CD4-positive, alpha-beta T cell treated with Interleukin-15 for 4 hours (primary cell): Measurements from ENCODE around the gene MINAR2.

Source experiments
- DNase-seq: peaks from one replicate; pipeline ENCODE4 v3.0.0-alpha.2; 2020; ENCODE audit warnings: low spot score

The MINAR2 gene, protein sequence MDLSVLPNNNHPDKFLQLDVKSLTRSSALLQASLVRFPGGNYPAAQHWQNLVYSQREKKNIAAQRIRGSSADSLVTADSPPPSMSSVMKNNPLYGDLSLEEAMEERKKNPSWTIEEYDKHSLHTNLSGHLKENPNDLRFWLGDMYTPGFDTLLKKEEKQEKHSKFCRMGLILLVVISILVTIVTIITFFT

DNA sequence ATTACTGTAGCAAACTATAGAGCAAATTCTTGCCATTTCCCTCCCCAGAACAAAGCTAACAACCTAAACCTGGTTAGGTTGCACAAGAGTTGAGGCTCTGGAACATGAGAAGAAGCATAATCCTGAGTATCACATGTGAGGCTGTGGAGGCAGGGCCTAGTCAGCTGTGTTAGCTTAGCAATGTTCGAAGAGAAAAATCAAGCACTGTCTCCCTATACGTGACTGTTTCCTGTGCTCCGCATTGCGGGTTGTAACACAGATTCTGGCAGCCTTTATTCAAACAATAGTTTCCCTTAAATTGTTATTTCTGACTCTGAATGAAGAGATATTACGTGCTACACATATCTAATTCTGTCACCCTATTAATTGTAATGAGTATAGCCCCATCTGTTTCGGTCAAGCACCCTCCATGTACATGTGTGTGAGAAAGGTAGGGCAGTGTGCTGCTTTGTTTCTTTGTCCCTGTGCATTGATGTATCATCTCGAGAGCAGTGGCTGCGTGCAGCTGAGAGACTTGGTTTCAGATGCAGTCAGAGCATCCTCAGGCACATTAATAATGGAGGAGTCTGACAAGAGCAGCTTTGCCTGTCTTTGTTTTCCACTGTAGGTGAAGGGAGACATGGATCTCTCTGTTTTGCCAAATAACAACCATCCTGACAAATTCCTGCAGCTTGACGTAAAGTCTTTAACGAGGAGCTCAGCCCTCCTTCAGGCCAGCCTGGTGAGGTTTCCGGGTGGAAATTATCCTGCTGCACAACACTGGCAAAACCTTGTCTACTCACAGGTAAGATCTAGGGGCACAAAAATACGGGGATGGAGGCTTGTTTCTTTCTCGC is at the start of gene MINAR2:
MINAR2 (plus strand) TSS at position 523 of the 836 bp plus-strand sequence; CDS start at position 620, 97 bp downstream.
- no peak for DNase-seq

DNA sequence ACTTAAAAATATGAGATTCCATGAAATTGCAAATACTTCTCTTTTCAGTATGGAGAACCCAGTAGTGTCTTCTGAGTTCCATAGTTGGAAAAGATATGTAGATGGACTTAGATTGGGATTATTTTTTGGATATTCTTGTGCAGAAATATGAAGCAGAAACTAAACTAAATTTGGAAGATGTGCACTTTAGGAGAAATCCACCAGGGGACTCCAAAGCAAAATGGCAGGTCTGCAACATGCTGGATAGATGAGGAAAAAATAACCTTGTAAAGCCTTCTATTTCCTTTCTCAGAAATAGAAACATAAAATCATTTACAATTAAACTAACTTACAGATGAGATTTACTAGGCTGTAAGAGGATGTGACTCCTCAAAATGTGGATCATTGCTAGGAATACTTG is 49.2 kb upstream of the MINAR2 start:
- DNase-seq, result no peak

DNA sequence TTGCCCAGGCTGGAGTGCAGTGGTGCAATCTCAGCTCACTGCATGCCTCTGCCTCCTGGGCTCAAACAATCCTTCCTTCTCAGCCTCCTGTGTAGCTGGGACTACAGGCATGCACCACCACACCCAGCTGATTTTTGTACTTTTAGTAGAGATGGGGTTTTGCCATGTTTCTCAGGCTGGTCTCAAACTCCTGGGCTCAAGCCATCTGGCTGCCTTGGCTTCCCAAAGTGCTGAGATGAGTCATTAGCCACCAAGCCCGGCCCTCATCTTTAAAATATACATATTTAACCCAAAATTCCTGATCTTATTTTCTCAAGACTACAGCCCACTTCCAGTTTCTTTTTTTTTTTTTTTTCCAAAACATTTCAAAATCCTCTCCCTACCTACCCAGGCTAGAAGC is 31.7 kb upstream of the MINAR2 start:
- no peak for DNase-seq

DNA sequence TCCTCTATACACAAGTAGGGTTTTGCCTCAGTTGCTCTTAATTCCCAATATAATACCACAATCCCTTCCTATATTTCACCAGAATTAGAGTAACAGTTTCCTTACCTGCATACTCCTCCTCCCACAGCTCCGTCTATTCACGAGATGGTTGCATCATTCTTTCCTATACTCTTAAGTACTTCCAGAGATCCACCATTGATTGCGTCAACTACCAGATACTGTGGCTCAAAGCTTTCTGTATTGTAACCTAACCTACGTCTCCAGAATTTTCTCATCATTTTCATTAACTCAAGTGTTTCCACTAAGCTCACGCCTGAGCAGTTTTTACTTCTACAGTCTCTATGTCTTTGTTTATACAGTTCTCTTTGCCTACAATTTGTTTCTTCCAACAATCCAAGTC is 31.2 kb upstream of the MINAR2 start:
- DNase-seq, result no peak

DNA sequence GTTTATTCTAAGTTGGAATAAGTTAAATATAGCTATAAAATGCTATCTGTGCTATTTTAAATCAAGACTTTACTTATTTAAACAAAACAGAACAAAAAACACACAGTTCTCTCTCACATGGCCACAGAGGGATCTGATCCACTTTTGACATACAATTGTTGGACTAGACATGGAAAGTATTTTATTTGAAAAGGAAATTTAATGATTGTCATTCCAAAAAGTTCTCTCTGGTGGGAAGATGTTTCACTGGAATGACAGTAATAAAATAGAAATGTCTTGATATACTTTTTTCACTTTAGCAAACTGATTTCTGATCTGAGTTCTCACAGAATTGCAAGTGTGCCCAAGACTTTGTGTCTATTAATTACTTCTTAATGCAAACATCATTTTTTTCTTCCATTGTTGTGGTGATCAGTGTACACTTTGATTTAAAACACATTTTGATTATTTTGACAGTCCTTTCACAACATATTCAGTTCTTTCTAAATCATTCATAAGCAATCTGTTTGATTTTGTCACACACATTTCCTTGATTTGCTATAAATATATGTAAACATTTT is 30.1 kb upstream of the MINAR2 start:
- DNase-seq, result no peak

DNA sequence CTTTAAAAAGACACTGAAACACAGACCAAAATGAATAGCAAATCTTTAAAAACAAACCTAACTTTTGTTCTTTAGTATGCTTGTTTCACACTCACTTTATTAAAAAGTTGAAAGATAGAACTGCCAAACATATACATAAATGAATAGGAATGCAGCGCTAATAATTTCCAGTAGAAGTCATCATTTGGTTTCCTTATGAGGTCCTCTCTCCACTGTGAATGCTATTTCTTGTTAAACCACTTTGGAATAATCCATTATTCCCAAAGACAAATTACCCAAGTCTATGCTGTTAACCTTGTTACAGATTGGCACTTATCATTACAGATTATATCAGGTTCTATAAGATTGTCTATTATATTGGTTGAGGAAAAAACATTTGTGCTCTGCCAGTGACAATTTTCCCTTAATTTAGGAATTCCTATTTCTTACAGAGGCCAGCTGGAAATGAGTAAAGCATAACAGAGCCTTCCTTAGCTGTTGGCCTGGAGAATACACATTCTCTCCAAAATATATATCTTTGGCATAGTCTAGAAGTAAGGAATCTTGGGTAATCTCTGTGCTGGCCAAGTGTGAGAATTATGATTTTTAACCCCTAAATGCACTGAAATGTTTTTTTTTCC is 29.3 kb upstream of the MINAR2 start:
- no peak for DNase-seq

DNA sequence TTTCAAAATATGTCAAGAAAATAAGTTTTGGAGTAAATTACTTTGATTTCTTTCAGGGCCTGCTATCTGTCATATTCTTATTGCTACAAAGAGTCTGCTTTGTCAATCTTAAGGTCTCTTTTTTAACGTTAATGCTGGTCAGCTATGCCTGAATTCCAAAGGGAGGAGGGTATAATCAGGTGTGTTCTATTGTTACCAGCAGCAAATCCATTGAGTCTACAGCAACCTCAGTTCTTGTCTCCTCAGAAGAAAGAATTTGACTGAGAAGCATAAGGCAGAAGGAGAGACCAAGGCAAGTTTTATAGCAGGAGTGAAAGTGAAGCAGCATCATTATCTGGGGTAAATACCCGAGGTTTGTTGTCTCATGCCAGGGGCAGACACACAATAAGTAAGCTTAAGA is 23.7 kb upstream of the MINAR2 start:
- DNase-seq, result no peak

DNA sequence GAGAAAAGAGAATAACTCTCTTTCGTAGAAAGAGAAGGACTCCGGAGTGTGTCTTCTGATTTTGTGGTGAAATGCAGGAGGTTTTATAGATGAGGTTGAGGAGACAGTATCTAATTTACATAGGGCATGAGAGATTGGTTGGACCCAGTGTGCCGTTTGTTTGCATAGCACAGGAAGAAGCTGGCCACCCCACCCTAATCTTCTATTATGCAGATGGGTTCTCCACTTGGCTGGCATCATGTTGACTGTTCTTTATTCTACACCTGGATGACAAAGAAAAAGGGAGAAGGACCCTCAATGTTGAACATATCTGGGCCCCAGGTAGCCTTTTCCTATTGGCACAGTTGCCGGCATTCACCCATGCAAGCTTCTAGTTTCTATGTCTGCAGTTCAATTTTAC is 23.2 kb upstream of the MINAR2 start:
- DNase-seq, result no peak

DNA sequence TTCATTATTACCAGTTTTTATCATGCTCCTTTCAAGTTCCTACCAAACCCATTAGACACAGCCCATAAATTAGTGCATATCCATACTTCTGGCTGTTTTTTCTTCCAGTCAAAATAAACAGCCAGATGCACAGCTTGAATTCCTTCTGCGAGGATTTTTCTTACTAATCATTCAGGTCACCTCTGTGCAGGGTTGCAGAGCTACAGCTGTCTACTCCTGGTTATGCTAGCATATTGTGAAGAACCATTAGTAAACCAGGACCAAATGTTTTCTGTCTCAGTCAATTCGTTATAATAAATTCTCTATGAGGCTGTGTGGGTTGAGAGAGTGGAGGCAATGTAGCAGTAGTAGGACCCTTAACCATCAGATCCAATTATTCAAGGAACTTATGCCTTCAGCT is 8.1 kb upstream of the MINAR2 start:
- no peak for DNase-seq

DNA sequence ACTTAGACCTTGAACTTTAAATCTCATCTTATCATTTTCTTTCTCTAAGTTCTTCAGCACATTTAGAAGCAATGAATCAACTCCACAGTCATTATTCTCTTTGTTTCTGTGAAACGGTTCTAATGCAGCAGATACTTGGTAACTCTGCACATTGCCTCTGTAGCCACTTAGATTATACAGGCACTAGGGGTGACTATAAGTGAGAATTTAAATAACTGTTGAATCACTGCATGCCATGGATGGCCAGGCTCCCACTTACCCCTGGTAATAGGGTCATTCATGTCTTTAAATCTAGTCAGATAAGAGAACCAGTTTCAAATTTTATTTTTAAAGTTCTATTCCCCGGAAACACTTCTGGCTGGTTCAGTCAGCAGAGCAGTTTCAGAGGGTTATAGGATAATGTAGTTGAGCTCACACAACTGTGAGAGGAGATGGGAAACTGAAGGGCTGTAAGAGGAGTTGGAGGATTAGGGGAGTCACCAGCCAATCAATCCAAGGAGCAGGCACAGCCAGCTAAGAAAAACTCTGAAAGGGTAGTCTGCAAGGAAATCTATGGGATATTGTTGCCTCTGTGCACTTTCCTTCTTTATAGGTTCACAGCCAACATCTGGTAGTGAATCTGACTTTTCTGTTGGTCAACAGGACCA is 4.2 kb upstream of the MINAR2 start:
- no peak for DNase-seq

DNA sequence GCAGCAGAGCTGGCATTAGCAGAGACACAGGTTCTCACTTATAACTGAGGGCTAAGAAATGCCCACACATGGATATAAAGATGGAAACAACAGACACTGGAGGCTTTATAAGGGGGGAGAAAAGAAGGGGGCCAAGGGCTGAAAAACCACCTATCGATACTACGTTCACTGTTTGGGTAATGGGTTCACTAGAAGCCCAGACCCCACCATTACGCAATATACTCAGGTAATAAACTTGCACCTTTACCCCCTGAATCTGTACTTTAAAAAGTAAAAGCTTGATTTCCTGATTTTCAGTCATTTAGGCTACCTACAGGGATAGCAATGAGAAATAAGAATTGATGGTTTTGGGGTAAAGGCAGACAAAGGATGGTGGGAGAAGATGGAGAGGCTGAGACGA is 1.9 kb upstream of the MINAR2 start:
- DNase-seq, result no peak

DNA sequence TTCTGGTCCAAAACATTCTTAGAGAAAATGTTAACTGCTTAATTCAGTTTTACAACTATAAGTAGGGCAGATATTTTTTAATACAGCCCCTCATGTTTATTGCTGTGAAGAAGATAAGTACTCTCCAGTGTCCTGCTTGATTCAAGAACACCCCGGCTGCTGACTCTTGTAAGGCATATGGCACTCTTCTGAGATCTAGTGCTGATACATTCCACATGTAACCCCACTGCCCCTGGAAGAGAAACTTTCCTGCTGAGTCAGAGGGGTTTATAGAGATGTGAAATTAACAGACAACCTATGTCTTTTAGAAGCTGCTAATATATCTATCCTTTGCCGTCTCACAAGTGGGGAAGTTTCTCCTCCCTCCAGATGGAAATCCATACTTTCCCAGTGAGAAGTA is 1.0 kb upstream of the MINAR2 start:
- no peak for DNase-seq

DNA sequence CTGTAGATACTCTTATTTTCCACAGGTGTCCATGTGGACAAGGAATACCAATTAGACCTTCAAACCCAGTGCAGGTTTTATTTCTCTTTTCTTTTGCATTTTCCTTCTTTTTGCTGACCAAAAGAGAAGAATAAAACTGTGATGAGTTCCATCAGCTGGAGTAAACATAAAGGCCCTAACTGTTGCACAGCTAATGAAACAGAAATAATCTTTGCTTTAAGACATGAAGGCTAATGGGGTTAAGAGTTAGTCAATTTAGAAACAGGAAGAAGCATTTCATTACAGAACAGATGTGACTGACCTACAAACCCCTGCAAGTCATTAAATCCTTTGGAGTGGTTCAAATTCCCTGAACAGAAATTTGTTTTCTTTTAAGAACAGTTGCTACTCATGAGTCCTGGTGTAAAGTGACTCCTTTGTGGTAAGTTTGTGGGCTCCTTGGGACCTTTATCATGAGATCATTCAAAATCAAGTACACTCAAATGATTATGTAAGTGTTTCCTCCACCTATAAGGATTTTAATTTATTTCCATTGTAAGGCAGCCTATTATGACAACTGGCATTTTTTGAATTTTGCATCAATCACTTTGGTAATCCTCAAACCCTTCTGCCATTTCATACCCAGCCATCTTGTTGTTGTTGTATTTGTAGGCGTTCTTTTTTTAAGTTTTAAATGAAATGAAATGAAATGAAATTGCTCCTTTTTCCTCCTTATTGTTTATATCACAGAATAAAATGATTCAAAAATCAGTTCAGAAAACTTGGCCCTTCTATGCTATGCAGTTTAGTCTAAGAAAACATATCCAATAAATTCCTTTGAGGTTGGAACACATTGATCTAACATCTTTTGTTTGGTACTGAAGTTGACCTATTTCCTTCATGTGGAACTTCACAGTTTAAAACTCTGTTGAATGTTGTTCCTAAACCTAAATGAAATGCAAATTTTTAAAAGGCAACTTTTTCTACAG is 1.3 kb downstream of the MINAR2 start:
- DNase-seq, result no peak

DNA sequence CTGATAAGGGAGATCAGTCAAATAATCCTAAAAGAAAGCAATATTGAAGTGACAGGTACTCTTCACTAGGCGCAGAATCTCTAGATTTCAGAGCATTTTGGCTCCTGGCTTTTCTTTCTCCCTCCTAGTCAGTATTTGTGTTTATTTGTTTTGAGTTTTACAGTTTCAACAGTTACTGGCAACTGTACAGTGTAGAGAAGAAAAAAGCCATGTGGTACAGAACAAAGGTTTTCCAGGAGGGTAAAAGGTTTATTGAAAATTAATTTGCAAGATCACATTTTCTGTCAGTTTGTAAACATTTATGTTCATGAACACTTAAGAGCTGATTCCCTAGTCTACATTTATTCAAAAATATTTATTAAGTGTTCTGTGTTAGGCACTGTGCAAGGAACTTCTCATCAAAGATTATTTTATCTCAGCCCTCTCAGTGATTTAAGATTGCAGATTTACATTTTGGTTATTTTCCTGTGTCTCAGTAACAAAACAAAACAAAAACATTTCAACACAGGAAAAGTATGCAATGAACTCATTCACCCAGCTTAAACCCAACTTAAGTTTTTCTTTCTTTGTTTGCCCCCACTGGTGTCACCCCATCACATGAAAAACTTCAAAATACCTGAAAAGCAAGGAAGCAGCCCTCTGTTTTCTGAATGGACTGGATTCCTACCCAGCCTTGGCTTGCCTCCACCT is 12.9 kb downstream of the MINAR2 start:
- DNase-seq, result no peak

DNA sequence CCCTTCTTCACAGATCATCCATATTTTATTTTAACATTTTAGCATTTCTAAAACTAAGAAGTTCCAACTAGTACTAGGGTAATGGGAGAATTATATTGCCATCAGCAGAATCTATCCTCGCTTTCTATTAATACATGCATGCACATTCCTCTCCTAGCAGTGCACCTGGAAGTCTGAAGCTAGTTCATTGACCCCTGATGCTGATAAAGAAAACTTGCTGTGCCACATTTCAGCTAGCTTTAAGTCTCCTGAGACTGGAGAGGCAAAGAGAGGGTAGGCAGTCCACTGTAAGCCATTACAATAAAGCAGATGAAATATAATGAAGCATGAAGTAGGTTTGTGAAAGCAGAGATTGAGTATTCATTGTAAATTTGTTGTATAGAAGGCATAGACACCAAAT is 15.8 kb downstream of the MINAR2 start:
- no peak for DNase-seq

DNA sequence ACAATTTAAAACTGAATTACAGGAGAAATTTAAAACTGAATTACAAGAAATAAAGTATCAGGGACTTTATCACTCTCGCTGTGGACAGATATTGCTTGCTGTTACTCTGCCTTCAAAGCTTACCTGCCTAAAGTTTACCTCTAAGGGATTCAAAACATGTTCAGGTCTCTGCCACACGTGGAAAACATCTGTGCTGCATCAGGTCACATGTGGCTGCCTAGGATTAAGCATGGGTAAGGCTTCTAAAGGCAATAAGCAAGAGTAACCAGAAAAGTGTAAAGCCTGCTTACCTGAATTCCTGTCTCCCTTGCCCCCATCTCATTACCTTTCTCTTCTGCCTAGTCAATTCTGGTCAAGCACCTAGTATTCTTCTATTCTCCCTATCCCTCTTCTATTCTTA is 18.9 kb downstream of the MINAR2 start:
- no peak for DNase-seq

DNA sequence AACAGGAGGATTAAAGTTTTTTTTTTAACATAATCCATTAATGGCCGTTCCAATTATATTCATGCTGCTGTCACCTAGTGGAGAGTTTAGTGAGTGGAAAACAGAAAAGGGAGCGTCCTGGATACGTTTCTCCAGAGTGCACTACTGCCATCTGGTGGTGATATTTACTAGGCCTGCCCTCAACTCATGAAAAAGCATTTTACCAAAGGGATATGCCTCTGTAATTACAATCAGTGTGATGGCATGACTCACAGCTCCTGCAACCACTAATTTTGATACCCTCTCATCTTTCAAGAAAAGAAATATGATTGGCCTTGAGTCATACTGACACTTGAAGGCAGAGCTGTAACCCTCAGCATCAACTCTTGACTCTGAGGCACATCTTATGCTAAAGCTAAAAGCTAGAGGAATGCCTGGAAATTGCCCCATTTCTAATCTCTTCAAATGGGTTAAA is 20.1 kb downstream of the MINAR2 start:
- DNase-seq, result peak; percentile 65

DNA sequence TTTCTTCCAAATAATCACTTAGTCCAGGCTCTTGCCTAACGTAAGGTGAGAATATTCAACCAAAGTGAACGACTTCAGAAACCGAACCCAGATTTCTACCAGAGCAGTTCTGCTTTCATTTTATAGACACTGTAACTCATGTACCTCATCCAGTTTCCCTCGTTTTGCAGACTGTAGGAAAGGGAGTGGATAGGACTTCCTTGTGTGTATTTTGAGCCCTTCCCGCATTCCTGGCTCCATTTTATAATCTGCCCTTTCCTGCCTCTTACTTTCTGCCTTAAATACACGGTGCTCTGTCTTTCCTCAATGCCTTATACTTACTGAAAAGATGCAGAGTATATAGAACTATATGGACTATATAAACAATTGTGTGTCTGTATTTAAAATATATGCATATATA is 20.8 kb downstream of the MINAR2 start:
- no peak for DNase-seq

DNA sequence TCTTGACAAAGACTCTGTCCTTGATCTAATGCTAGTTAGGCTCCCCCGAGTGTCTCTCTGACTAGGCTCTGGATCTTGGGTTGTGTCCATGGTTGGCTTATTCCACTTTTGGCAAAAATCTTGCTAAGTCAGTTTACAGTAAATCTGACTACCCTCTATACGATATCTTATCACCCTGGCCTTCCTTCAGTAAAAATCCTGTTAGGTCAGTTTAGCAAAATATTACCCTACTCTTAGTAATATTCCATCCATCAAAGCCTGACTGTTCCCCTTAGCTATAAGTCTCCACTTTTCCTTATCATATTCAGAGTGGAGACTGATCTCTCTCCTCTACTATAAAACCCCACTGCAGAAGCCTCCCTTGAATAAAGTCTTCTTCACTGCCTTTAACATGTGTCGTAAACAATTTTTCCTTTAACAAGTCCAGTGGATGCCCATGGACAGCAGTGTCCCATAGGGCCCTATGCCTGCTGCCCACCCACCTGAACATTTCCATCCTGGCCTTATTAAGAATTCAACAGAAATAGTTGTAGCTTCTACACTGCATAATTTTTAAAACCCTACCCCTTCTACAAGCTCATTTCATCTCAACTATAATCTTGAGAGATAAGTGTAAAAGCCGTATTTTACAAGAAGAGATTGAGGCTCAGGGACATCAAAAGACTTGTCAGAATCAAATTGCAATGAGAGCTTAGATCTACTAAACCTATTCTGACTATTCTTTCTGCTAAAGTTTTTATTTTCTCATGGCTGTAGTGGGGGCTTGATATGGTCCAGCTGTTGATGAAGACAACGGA is 22.3 kb downstream of the MINAR2 start:
- DNase-seq, result no peak
